GM21526 (cell line): ENCODE results near the gene NUP107.
"Not testable (repeated sequence)": the region's sequence is repeated elsewhere in the genome, so short reads cannot be mapped to it uniquely, and the experiment has no call there.

Experiments
- ATAC-seq: cut with Tn5 transposase; IDR thresholded peaks from one replicate; pipeline ENCODE4 v1.9.1; 2021; ENCODE audit warnings: moderate library complexity; ENCODE audit not compliant: unreplicated experiment, low FRiP score

NUP107 gene

DNA sequence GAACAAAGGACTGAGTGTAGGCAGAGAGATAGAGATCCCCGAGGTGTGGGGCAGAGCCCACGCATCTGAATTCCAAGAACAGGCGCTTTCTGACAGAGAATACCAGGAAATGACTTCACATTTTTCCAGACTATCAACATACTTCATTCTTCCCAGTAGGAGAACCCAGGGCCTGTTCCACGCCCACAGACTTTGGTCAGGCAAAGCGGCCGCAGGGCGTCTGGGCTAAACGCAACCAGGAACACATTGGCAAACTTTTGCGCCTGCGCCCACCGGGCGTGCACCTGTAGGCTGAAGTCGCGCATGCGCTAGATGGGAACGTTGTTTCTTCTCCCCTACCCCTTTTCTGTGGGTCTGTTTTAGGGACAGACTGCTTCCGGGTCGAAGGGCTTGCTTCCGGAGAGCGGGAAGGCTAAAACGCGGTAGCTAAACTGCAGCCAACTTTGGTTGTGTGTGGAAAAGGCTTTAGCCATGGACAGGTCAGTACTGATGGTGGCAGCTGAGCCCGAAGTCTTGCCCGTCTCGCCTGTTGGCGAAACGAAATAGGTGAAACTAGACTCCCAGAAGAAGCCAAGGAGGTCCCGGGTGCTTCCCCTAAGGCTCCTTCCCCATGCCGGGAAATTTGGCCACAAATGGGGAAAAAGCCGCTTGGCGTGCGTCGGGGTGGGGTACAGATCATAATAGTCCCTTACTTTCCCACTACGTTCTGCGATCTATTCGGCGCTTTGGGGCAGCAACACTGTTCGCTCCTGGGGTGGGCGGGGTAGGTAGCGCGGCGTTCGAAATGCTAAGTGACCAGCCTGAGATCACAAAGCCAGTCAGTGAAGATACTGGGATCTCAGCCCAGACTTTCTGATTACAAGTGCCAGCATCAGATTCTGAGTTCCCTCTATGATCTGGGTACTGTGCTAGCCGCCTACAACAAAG lies at the start of gene NUP107:
TSS of gene NUP107 (plus strand) at position 384 of the 927 bp plus-strand sequence. CDS start at position 472, 88 bp downstream.
- peak; percentile 91 for ATAC-seq

DNA sequence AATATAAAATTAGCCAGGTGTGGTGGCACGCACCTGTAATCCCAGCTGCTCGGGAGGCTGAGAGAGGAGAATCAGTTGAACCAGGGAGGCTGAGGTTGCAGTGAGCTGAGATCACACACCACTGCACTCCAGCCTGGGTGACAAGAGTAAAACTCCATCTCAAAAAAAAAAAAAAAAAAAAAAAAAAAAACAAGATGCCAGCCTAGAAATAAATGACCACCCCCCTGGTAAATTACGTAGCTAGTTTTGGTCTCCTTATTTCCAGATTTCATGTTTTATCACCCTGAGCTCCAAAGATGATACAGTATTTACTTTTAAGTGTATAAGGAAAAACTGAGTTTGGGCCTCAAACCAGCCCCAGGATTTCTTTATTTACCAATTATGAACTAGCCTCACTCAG lies 49.3 kb upstream of the NUP107 start:
- not testable (repeated sequence) for ATAC-seq

DNA sequence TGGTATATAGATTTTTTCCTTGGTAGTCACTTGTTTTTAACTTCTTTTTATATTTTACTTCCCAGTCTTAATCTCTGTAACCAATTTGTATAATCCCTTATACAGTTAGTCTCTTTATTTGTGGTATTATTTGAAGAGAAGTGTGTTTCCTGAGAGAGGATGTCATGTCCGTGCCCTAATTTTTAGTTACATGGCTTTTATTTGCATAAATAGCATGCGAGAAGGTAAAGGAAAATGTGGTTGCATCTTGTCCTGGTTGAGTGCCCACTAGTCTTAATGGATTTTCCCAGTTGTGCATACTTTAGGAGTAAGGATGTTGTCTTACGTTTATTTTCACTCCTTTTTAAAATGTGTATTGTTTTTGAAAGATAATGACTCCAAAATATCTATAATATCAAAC lies 48.6 kb upstream of the NUP107 start:
- no peak for ATAC-seq

DNA sequence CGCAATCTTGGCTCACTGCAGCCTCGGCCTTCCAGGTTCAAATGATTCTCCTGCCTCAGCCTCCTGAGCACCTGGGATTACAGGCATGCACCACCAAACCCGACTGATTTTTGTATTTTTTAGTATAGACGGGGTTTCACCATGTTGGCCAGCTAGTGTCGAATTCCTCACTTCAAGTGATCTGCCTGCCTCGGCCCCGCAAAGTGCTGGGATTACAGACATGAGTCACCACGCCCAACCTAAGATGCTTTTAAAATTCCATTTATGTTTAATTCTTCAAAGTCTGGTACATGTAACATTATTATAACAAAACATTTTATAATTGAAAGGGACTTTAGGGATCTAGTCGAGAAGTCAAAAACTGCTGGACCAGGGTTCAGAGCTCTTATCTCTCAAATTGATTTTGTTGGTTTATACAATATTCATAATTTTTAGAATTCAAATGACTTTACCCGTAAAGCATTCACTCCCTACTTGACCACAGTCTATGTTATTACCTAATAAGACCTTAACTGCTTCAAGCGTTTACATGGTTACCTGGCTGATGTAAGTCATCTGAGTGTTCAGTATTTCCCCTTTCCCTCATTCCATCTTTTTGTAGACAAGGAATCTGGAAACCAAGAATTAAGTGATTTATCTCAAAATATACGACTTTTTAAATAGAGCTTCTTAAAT lies 47.9 kb upstream of the NUP107 start:
- ATAC-seq, result no peak

DNA sequence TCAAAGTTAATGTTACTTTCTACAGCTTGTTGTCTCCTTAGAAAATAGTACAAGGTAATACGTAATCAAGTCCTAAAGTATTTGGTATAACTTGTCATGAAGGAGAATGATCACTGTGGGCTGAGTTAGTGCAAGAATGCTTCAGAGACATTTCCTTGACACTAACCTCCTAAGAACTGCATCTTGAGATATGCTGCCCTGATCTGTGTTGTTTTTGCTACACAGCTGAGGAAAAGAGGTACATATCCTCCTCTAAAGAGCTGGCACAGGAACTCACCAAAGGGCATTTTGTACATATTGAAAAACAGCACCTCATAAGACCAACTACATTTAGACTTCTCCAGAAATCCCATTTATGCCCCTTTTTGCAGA lies 47.4 kb upstream of the NUP107 start:
- ATAC-seq, result no peak

DNA sequence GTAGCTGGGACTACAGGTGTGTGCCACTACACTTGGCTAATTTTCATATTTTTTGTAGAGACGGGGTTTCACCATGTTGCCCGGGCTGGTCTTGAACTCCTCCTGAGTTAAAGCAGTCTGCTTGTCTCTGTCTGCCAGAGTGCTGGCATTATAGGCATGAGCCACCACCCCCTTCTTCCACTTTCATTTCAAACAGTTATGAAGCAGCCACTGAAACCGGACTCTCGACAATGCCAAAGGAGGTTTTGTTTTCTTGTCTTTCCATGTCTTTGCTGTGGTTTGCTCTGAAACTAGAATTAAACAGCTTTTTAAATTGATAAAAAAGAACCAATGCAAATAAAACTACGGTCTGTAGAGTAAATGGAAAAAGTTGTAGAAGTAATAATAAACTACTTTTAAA lies 45.6 kb upstream of the NUP107 start:
- ATAC-seq, result peak; percentile 80

DNA sequence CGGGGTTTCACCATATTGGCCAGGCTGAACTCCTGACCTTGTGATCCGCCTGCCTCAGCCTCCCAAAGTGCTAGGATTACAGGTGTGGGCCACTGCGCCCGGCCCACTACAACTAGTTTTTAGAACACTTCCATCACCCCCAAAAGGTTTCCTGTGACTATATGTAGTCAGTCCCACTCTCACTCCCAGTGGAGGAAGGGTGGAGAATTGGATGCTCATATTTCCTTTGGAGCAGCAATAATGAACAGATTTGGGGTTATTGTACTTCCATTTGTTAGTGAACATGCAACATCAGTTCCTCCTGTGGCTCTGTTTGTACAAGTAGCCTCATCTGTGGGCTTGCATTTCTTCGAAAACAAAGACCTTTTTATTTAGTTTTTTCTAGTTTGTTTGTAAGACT lies 40.3 kb upstream of the NUP107 start:
- ATAC-seq, result no peak

DNA sequence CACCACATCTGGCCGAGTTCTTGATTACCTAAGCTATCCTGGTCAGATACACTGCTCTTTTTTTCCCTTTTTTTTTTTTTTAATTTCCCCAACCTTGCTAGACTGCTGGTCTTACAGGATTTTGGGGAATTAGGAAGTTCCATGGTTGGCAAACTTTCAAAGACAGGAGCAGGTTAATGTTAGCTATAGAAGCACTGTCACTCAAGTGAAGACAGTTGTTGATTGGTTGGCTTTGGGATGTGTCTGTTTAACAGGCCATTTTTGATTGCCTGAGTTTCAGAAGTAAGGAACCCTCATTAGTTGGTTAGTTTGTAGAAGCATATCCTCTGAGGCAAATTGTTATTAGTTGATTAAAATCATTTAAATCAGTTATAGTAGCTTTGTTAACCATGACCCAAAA lies 39.3 kb upstream of the NUP107 start:
- ATAC-seq, result no peak

DNA sequence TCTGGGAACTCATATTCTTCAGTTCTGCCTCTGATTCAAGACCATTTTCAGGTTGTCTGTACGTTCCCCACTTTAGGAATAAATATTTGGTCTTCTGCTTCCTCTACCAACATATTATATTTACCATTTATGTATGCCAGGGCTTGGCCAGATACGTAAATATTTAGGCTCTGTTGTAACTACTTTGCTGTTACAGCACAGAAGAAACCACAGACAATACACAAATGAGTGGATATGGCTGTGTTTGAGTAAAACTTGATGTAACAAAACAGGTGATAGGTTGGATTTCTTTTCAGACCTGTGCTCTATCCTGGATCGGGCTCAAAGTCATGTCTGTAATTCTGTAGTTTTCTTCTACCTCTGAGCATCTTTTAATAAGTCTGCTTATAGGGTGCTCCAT lies 38.6 kb upstream of the NUP107 start:
- no peak for ATAC-seq

DNA sequence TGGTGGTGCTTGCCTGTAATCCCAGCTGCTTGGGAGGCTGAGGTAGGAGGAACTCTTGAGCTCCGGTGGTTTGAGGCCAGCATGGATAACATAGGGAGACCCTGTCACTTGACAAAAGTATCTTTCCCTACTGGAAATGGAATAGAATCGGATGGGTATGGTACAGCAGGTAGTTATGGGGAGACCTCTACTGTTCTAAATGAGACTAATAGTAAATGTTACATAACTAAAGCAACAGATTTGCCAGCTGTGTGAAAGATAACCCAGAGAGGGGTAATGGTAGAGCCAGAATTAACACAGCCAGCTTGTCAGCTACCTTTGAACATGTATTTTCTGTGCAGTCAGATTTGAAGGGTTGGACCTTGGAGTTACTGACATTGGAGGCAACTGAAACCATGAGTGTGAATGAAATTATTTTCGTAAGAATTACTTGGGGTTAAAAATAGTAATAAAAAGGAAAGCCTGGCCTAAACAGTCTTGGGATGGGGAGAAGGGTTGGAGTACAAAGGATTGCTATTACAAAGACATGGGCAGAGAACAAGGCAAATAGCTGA lies 21.7 kb upstream of the NUP107 start:
- ATAC-seq, result no peak

DNA sequence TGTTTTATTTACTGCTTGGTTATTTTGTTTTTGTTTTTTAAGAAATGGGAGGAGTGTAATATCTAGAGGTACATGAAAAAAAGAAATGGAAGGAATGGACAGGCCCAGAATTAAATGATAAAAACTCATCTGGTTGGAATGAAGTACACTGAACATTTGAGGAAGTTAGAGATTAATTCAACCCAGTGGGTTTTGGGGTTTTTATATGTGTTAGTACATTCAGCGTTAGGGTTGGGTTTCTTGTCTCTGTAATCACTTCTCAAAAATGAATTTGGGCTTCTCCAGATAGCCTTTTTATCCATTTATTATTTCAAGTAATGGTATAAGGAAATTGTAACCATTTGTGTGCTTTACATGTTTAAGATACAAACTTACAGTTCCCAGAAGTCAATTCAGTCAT lies 19.5 kb upstream of the NUP107 start:
- no peak for ATAC-seq

DNA sequence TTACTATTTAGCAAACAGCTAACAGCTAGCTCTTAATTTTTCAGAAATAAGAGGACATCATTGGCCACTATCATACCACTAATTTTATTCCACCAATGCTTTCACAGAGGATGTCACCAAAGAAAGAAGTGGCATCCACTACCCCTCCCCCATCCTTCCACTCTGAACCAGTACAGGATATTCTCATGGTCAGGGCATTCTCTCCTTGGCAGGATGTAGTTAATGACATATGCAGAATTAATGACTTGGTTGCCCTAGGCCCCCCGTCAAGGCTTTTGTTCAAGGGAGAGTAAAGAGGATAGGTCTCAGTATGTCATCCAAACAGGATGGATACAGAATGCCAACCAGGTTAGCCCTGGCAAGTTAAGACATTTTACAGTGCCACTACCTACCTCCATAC lies 18.9 kb upstream of the NUP107 start:
- no peak for ATAC-seq

DNA sequence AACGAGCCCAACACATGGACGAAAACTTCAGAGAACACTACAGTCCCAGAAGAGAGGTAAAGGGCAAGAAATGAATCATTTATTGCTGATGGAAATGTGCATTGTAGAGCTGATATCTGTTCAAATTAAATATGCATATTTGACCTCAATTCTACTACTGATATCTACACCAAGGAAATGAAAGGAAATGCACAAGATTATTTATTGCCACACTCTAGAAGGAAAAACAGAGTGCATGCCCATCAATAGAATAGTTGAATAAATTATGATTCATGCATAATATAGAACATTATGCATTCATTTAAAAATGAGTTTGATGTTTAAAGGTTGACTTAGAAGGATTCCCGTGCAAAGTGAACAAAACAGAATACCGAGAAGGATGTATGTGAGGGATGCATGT lies 15.6 kb upstream of the NUP107 start:
- no peak for ATAC-seq

DNA sequence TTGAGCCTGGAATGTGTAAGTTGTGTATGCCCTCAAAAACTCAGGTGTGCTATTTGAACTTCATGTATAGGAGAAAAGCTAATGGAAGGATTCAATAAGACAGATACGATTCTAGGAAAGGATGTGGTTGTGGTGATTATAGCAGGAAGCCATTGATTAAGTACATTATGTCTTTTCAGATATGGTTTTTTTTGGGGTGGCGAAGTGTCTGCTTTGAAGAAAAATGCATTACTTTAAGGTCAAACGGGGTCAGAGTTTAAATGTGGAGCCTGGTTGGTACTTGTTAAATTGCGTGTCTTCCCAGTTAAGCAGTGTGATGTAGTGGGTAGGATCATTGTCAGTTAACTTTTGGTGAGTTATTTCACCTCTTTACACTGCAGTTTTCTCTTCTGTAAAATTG lies 13.0 kb upstream of the NUP107 start:
- ATAC-seq, result no peak

DNA sequence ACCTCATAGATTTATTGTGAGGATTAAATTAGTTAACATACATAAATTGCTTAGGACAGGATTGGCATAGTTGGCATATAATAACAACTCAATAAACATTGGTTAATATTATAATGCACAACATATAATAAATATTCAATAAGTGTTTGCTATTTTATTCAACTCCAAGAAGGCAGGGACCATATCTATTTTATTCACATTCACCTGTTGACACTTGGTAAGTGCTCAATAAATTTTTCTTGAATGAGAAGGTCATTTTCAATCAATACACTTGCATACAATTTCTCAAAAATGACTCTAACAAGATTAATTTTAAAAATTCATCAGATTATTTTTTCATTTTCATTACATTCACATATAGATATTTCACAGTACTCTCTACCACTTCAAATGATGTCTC lies 12.4 kb upstream of the NUP107 start:
- ATAC-seq, result no peak

DNA sequence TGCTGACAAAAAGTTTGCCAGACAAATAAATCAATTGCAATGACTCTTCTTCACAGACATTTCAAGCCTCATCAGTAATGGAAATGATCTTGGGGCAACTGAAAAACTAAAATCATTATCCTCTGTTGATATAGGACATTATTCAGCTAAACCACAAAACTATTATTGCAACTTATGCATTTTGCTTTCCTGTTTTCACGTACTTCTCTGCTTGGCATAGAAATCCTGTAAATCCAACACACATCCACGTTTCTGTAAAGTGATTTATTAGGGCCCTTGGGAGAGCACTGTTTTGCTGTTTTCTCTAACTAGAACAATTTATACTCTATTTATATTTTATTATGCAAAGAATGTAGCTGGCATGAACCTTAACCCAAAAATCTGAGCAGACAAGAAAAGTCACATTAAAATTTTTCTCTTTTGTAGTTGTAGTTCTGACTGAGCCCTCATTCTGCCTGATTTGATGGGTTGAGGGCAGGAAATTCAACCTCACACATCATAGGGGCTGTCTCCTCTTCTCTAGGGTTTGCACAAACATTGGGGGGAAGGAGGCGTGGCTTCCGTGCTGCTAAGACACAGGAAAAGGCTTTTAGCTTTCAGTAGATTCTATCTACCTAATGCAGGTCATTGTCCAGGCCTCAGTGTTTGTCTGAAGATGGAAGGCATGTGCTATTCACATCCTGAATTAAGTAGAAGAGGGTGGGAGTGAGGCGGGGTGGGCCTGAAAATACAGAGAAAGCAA lies 11.5 kb upstream of the NUP107 start:
- no peak for ATAC-seq

DNA sequence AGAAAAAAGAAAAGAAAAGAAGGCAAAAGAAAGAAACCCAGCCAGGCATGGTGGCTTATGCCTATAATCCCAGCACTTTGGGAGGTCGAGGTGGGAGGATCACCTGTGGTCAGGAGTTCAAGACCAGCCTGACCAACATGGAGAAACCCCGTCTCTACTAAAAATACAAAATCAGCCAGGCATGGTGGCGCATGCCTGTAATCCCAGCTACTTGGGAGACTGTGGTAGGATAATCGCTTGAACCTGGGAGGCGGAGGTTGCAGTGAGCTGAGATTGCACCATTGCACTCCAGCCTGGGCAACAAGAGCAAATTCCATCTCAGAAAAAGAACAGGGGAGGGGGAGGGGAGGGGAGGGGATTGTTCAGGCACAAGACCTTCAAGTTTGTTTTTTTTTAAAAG lies 9.9 kb upstream of the NUP107 start:
- ATAC-seq, result not testable (repeated sequence)

DNA sequence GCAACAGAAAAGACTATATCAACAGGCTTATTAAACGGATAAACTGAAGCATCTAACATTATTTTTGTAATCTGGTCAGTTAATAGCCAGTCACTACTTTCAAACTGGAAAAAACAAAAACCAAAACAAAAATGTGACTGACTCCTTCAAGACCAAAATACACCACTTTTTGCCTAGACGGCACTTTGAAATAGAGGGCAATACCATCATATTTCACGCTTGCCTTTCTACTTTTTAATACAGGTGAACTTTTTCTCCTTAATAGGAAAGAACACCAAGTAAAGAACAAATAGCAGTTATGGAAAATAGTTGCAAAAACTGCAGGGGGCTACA lies 550 bp upstream of the NUP107 start:
- no peak for ATAC-seq

DNA sequence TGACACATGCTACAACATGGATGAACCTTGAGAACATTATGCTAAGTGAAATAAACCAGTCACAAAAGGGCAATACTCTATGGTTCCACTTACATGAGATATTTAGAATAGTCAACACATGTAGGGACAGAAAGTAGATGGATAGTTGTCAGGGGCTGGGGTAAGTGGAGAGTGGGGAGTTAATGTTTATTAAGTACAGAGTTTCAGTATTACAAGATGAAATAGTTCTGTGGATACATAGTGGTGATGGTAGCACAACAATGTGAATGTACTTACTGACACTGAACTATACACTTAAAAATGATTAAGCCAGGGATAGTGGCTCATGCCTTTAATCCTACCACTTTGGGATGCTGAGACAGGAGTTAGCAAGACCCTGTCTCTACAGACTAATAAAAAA lies 8.7 kb downstream of the NUP107 start:
- ATAC-seq, result no peak

DNA sequence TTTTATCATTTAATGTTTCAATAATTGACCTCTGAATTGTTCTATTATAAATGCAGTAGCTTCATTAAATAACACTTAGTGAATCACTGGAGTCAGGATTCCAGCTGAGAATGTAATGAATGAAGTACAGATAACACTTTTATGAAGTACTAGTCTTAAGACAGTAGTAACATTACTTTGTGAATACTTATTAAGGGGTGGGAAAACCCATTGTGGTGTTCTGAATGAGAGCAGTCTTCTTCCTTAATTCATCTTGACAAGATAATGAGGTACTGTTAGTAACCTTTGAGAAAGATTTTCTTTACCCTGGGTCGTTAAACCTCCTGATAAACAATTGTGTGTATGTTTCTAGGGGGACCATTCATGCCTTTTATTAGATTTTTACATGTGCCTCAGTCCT lies 12.7 kb downstream of the NUP107 start:
- ATAC-seq, result no peak

DNA sequence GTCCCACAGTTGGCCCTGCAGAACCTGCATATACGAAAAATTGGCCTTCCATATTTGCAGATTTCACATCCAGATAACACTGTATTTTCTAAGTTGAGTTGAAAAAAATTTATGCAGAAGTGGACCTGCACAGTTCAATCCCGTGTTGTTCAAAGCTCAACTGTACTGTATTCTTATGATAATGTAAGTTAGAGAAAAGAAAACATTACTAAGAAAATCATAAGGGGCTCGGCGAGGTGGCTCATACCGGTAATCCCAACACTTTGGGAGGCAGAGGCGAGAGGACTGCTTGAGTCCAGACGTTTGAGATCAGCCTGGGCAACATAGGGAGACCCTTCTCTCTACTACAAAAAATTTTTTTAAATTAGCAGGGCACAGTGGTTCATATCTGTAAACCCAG lies 41.0 kb downstream of the NUP107 start:
- no peak for ATAC-seq
